ENCODE measurements around the gene ARFGAP3. TPM values are rescaled to one million over a fixed set of nuclear protein-coding genes. Genes with fewer than 3 reads are reported as not detected.

The ARFGAP3 gene
- total RNA-seq, 2 donors from 2014 or later = 32.1 to 39.7 TPM

GRCh38 chr22:42842658-42843370 is 14.3 kb downstream of the ARFGAP3 start:
- Mint-ChIP-seq H3K36me3 (ENCODE audit: low read depth) (peaks cover 9% of the 10 kb centered on the region), H3K27me3 (no peaks in the 10 kb centered on the region), H3K4me3 (peak overlapping the region; percentile 77), H3K4me1 (peaks cover 17% of the 10 kb centered on the region), H3K27ac (no peak overlapping the region)
- ATAC-seq (no peak), DNase-seq (no peak)
- no peaks in the 10 kb centered on the region for H3K9me3 ChIP-seq (ENCODE audit: control insufficient read depth, low read length, poor library complexity, severe bottlenecking)

GRCh38 chr22:42841444-42841843 is 15.6 kb downstream of the ARFGAP3 start:
- Mint-ChIP-seq H3K36me3 (ENCODE audit: low read depth) (peaks cover 9% of the 10 kb centered on the region), H3K27ac (no peak overlapping the region), H3K4me1 (peaks cover 17% of the 10 kb centered on the region), H3K27me3 (no peaks in the 10 kb centered on the region), H3K4me3 (no peak overlapping the region)
- DNase-seq (no peak), ATAC-seq (no peak)
- H3K9me3 ChIP-seq (ENCODE audit: control insufficient read depth, low read length, poor library complexity, severe bottlenecking) = no peaks in the 10 kb centered on the region

GRCh38 chr22:42837556-42837955 is 19.5 kb downstream of the ARFGAP3 start:
- H3K27ac Mint-ChIP-seq = no peak overlapping the region

GRCh38 chr22:42836026-42836425 is 21.0 kb downstream of the ARFGAP3 start:
- Mint-ChIP-seq H3K27me3 (no peaks in the 10 kb centered on the region), H3K27ac (no peak overlapping the region), H3K4me3 (no peak overlapping the region), H3K36me3 (ENCODE audit: low read depth) (peaks cover 4% of the 10 kb centered on the region), H3K4me1 (no peaks in the 10 kb centered on the region)
- no peaks in the 10 kb centered on the region for H3K9me3 ChIP-seq (ENCODE audit: control insufficient read depth, low read length, poor library complexity, severe bottlenecking)
- no peak for ATAC-seq
- DNase-seq = no peak

More at GRCh38 chr22:42837556-42837955, 19.5 kb downstream of the ARFGAP3 start:
- DNase-seq (no peak), ATAC-seq (no peak)
- no peaks in the 10 kb centered on the region for H3K27me3 Mint-ChIP-seq
- no peaks in the 10 kb centered on the region for H3K4me1 Mint-ChIP-seq
- H3K4me3 Mint-ChIP-seq = no peak overlapping the region
- peaks cover 8% of the 10 kb centered on the region for H3K36me3 Mint-ChIP-seq (ENCODE audit: low read depth)
- H3K9me3 ChIP-seq (ENCODE audit: control insufficient read depth, low read length, poor library complexity, severe bottlenecking) = no peaks in the 10 kb centered on the region

- H3K27me3 Mint-ChIP-seq = no peaks in the 10 kb centered on the region
- H3K4me1 Mint-ChIP-seq = peaks cover 3% of the 10 kb centered on the region
- DNase-seq = no peak
- no peak overlapping the region for H3K4me3 Mint-ChIP-seq
- H3K27ac Mint-ChIP-seq = no peak overlapping the region
- no peak for ATAC-seq
- H3K36me3 Mint-ChIP-seq (ENCODE audit: low read depth) = peaks cover 4% of the 10 kb centered on the region
- no peaks in the 10 kb centered on the region for H3K9me3 ChIP-seq (ENCODE audit: control insufficient read depth, low read length, poor library complexity, severe bottlenecking)
These were observed 22.7 kb downstream of the ARFGAP3 start for GRCh38 chr22:42834177-42834949.

- ATAC-seq = no peak
- DNase-seq = no peak
- no peaks in the 10 kb centered on the region for H3K9me3 ChIP-seq (ENCODE audit: control insufficient read depth, low read length, poor library complexity, severe bottlenecking)
- H3K36me3 Mint-ChIP-seq (ENCODE audit: low read depth) = peaks cover 4% of the 10 kb centered on the region
- peaks cover 6% of the 10 kb centered on the region for H3K4me1 Mint-ChIP-seq
- H3K27ac Mint-ChIP-seq = no peak overlapping the region
- no peaks in the 10 kb centered on the region for H3K27me3 Mint-ChIP-seq
- H3K4me3 Mint-ChIP-seq = no peak overlapping the region
These were observed 24.0 kb downstream of the ARFGAP3 start for GRCh38 chr22:42833104-42833503.

GRCh38 chr22:42831712-42832111 is 25.4 kb downstream of the ARFGAP3 start:
- no peak for DNase-seq
- ATAC-seq = no peak
- no peak overlapping the region for H3K27ac Mint-ChIP-seq
- peaks cover 6% of the 10 kb centered on the region for H3K4me1 Mint-ChIP-seq
- H3K27me3 Mint-ChIP-seq = no peaks in the 10 kb centered on the region
- H3K4me3 Mint-ChIP-seq = no peak overlapping the region
- no peaks in the 10 kb centered on the region for H3K9me3 ChIP-seq (ENCODE audit: control insufficient read depth, low read length, poor library complexity, severe bottlenecking)
- H3K36me3 Mint-ChIP-seq (ENCODE audit: low read depth) = peaks cover 4% of the 10 kb centered on the region

- Mint-ChIP-seq H3K27ac (no peak overlapping the region), H3K4me3 (no peak overlapping the region), H3K36me3 (ENCODE audit: low read depth) (peaks cover 3% of the 10 kb centered on the region), H3K4me1 (peaks cover 6% of the 10 kb centered on the region), H3K27me3 (no peaks in the 10 kb centered on the region)
- DNase-seq (no peak), ATAC-seq (no peak)
- no peaks in the 10 kb centered on the region for H3K9me3 ChIP-seq (ENCODE audit: control insufficient read depth, low read length, poor library complexity, severe bottlenecking)
These were observed 26.9 kb downstream of the ARFGAP3 start for GRCh38 chr22:42830161-42830560.

GRCh38 chr22:42829302-42829701 is 27.8 kb downstream of the ARFGAP3 start:
- H3K36me3 Mint-ChIP-seq (ENCODE audit: low read depth) = peaks cover under 1% of the 10 kb centered on the region
- peak overlapping the region; percentile 12 for H3K4me3 Mint-ChIP-seq
- H3K4me1 Mint-ChIP-seq = peaks cover 6% of the 10 kb centered on the region
- no peak overlapping the region for H3K27ac Mint-ChIP-seq
- no peaks in the 10 kb centered on the region for H3K9me3 ChIP-seq (ENCODE audit: control insufficient read depth, low read length, poor library complexity, severe bottlenecking)
- no peaks in the 10 kb centered on the region for H3K27me3 Mint-ChIP-seq
- DNase-seq (no peak), ATAC-seq (no peak)

GRCh38 chr22:42825796-42826195 is 31.3 kb downstream of the ARFGAP3 start:
- Mint-ChIP-seq H3K4me3 (no peak overlapping the region), H3K27ac (no peak overlapping the region), H3K36me3 (ENCODE audit: low read depth) (peaks cover 6% of the 10 kb centered on the region), H3K4me1 (peaks cover 8% of the 10 kb centered on the region), H3K27me3 (no peaks in the 10 kb centered on the region)
- no peak for DNase-seq
- H3K9me3 ChIP-seq (ENCODE audit: control insufficient read depth, low read length, poor library complexity, severe bottlenecking) = no peaks in the 10 kb centered on the region
- ATAC-seq = no peak

- Mint-ChIP-seq H3K27ac (peak overlapping the region; percentile 77), H3K4me1 (peaks cover 5% of the 10 kb centered on the region), H3K36me3 (ENCODE audit: low read depth) (peaks cover 7% of the 10 kb centered on the region), H3K4me3 (no peak overlapping the region), H3K27me3 (no peaks in the 10 kb centered on the region)
- ATAC-seq = no peak
- H3K9me3 ChIP-seq (ENCODE audit: control insufficient read depth, low read length, poor library complexity, severe bottlenecking) = no peaks in the 10 kb centered on the region
- DNase-seq = no peak
These were observed 35.7 kb downstream of the ARFGAP3 start for GRCh38 chr22:42821386-42821785.

GRCh38 chr22:42820045-42820763 is 36.9 kb downstream of the ARFGAP3 start:
- H3K27me3 Mint-ChIP-seq = no peaks in the 10 kb centered on the region

GRCh38 chr22:42819412-42820044 is 37.5 kb downstream of the ARFGAP3 start:
- no peak for DNase-seq

More at GRCh38 chr22:42820045-42820763, 36.9 kb downstream of the ARFGAP3 start:
- ATAC-seq = no peak
- peak overlapping the region; percentile 77 for H3K27ac Mint-ChIP-seq
- no peak overlapping the region for H3K4me3 Mint-ChIP-seq
- no peak for DNase-seq
- H3K36me3 Mint-ChIP-seq (ENCODE audit: low read depth) = peaks cover 7% of the 10 kb centered on the region
- peaks cover 5% of the 10 kb centered on the region for H3K4me1 Mint-ChIP-seq
- no peaks in the 10 kb centered on the region for H3K9me3 ChIP-seq (ENCODE audit: control insufficient read depth, low read length, poor library complexity, severe bottlenecking)

More at GRCh38 chr22:42819412-42820044, 37.5 kb downstream of the ARFGAP3 start:
- Mint-ChIP-seq H3K27ac (no peak overlapping the region), H3K4me1 (peaks cover 5% of the 10 kb centered on the region), H3K36me3 (ENCODE audit: low read depth) (peaks cover 7% of the 10 kb centered on the region), H3K27me3 (no peaks in the 10 kb centered on the region), H3K4me3 (no peak overlapping the region)
- no peak for ATAC-seq
- no peaks in the 10 kb centered on the region for H3K9me3 ChIP-seq (ENCODE audit: control insufficient read depth, low read length, poor library complexity, severe bottlenecking)

Data from T-helper 17 cell (primary cell).